RWPE1 (cell line): ENCODE measurements around the gene TCERG1L.
"Not testable (repeated sequence)": the region's sequence is repeated elsewhere in the genome, so short reads cannot be mapped to it uniquely, and the experiment has no call there.

Experiments used
- CTCF ChIA-PET: fragments of 350-600 bp; sonication (Branson Sonifier 250); formaldehyde crosslinking; extraction: SDS; loops from one replicate; lab custom pipeline; 2021; lab: Yijun Ruan, JAX
- POLR2A ChIA-PET: fragments of 400-600 bp; formaldehyde crosslinking; extraction: SDS; loops from one replicate; lab custom pipeline; 2020; ENCODE audit warnings: antibody characterized with exemption; ENCODE audit not compliant: low non-redundant PET; lab: Yijun Ruan, JAX
- DNase-seq: peaks from one replicate; pipeline ENCODE4 v3.0.0; 2012; ENCODE audit warnings: low spot score
- H3K27ac ChIP-seq: fragments of 450-650 bp; 2 replicates; pipeline ENCODE4 v1.5.1; 2017
- CTCF ChIP-seq: fragments of 450-650 bp; conservative IDR thresholded peaks from 2 replicates; pipeline ENCODE4 v1.5.1; 2017; ENCODE audit warnings: low read depth, mild to moderate bottlenecking

Gene TCERG1L

GRCh38 chr10:131239926-131240325 is 71.6 kb downstream of the TCERG1L start:
- no peak for TF ChIP-seq CTCF
- CTCF ChIA-PET = no interaction called here
- no peak for DNase-seq
- POLR2A ChIA-PET = no interaction called here
- H3K27ac ChIP-seq = no peak overlapping the region

GRCh38 chr10:131239450-131239849 is 72.1 kb downstream of the TCERG1L start:
- H3K27ac ChIP-seq = no peak overlapping the region
- POLR2A ChIA-PET = no interaction called here
- no peak for TF ChIP-seq CTCF
- CTCF ChIA-PET = no interaction called here
- DNase-seq = no peak

DNA sequence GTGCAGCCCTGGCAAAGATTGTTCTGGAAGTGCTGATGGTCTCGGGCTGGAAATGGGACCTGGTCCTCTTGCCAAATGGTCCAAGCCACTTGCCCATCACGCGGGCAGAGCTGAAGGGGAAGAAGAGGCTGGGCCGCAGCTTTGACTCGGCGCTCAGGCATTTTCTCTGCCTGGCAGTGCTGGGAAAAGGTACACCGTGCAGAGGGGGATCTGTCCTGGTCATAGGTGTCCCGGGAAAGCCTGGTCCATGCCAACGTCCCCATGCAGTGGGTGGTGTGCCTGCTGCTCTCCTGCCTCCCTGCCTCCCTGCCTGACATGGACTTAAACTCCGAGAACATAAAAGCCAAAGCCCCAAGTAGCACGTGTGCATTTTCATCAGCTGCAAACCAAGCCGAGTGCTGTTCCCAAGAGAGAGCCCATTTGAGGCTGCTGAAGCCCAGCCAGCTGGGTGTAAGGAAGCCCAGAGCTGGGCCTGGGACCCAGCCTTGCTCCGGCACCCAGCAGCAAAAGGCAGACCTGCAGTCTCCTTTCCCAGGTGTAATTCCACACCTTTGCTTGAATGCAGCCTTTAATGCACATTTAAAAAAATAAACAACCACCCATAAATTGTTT is 72.7 kb downstream of the TCERG1L start:
- no peak for DNase-seq
- POLR2A ChIA-PET = no interaction called here
- CTCF ChIA-PET = no interaction called here
- no peak for TF ChIP-seq CTCF
- H3K27ac ChIP-seq = no peak overlapping the region

DNA sequence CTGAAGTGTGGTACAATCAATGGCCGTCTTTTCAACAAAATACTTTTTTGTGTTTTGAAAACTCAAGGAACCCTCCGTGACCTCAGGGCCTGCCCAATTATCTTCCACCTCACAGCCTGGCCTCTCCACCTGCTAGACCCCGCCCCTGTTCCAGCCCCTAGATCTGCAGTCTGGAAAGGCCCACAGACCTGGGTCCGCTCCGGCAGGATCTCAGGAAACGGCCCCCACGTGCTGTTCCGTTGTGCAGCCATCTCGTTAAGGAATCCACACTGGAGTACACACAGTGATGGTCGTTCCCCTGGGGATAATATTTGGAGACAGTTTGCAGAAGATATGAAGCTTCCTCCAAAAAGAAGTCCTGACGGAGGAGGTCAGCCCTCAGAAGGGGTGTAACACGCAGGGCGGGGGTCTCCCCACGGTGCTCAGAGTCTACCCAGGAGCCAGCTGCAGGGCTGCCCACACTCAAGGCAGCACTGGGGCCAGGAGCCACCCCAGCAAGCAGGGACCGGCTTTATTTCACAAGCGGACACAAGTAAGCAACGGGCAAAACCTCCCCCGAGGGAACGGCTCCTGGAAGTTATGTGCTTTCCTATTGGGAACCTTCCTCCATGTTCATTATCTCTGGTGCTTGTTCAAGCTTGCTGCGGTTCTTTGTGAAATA is 73.4 kb downstream of the TCERG1L start:
- no peak for TF ChIP-seq CTCF
- no peak for DNase-seq
- POLR2A ChIA-PET = no interaction called here
- CTCF ChIA-PET = no interaction called here
- H3K27ac ChIP-seq = no peak overlapping the region

DNA sequence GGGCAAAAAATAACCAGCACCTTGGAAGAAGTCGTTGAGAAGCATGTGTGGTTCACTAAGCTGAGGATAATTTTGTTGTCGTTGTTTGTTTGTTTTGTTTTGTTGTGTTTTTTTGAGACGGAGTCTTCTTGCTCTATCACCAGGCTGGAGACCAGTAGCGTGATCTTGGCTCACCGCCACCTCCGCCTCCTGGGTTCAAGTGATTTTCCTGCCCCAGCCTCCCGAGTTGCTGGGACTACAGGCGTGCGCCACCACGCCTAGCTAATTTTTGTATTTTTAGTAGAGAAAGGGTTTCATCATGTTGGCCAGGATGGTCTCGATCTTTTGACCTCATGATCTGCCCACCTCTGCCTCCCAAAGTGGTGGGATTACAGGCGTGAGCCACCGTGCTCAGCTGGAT is 76.9 kb downstream of the TCERG1L start:
- H3K27ac ChIP-seq, POLR2A ChIA-PET, CTCF ChIA-PET, DNase-seq: not testable (repeated sequence)

GRCh38 chr10:131233611-131234258 is 77.8 kb downstream of the TCERG1L start:
- TF ChIP-seq CTCF = no peak
- no peak overlapping the region for H3K27ac ChIP-seq
- CTCF ChIA-PET = no interaction called here
- POLR2A ChIA-PET = no interaction called here
- no peak for DNase-seq
